SK-N-SH (cell line): ENCODE results near the gene SNX15.

ENCODE experiments used
- ELF1 ChIP-seq: IDR thresholded peaks from 2 replicates; pipeline ENCODE4 v1.4.0; 2012
- JUND ChIP-seq: IDR thresholded peaks from 2 replicates; pipeline ENCODE4 v1.4.0; 2012
- MAX ChIP-seq: IDR thresholded peaks from 2 replicates; pipeline ENCODE4 v1.4.0; 2012; ENCODE audit warnings: low read depth
- POLR2AphosphoS5 ChIP-seq: IDR thresholded peaks from 2 replicates; pipeline ENCODE4 v1.6.1; 2012; ENCODE audit warnings: low read depth, low read length
- RAD21 ChIP-seq: IDR thresholded peaks from 2 replicates; pipeline ENCODE4 v1.6.1; 2012; ENCODE audit warnings: mild to moderate bottlenecking, low read length
- RCOR1 ChIP-seq: fragments of 150-350 bp; IDR thresholded peaks from 2 replicates; pipeline ENCODE4 v1.6.1; 2017; ENCODE audit warnings: antibody characterized with exemption, low read length
- TAF1 ChIP-seq: IDR thresholded peaks from 2 replicates; pipeline ENCODE4 v1.6.1; 2012; ENCODE audit warnings: low read depth, mild to moderate bottlenecking, low read length, moderate library complexity, borderline replicate concordance
- USF2 ChIP-seq: fragments of 150-350 bp; IDR thresholded peaks from 2 replicates; pipeline ENCODE4 v1.6.1; 2017; ENCODE audit warnings: antibody characterized with exemption, low read length, low read depth, borderline replicate concordance
- TF ChIP-seq, protein P1 (sequence below): fragments of 200-600 bp; sonication (generic); IDR thresholded peaks from 2 replicates; pipeline ENCODE4 v1.6.1; 2017; ENCODE audit warnings: antibody characterized with exemption, mild to moderate bottlenecking, moderate library complexity

- peak; percentile 55 for TF ChIP-seq RAD21
- TF ChIP-seq, protein P1, sequence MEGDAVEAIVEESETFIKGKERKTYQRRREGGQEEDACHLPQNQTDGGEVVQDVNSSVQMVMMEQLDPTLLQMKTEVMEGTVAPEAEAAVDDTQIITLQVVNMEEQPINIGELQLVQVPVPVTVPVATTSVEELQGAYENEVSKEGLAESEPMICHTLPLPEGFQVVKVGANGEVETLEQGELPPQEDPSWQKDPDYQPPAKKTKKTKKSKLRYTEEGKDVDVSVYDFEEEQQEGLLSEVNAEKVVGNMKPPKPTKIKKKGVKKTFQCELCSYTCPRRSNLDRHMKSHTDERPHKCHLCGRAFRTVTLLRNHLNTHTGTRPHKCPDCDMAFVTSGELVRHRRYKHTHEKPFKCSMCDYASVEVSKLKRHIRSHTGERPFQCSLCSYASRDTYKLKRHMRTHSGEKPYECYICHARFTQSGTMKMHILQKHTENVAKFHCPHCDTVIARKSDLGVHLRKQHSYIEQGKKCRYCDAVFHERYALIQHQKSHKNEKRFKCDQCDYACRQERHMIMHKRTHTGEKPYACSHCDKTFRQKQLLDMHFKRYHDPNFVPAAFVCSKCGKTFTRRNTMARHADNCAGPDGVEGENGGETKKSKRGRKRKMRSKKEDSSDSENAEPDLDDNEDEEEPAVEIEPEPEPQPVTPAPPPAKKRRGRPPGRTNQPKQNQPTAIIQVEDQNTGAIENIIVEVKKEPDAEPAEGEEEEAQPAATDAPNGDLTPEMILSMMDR = peak; percentile 64
- no peak for TF ChIP-seq POLR2AphosphoS5
- TF ChIP-seq MAX = no peak
- no peak for TF ChIP-seq TAF1
- no peak for TF ChIP-seq USF2
- TF ChIP-seq ELF1 = no peak
- no peak for TF ChIP-seq RCOR1
- no peak for TF ChIP-seq JUND
Measured at GRCh38 chr11:65078151-65078550, 50.9 kb downstream of the SNX15 start.
